ENCODE measurements around the gene CCDC92B. TPM values are rescaled to one million over a fixed set of nuclear protein-coding genes. Genes with fewer than 3 reads are reported as not detected.

The CCDC92B gene
- total RNA-seq, 1 experiment from 2014 or later: not detected

- DNase-seq (ENCODE audit: low spot score): no peak
These were observed 27.8 kb downstream of the CCDC92B start for GRCh38 chr17:2721603-2722002.

- no peak for DNase-seq (ENCODE audit: low spot score)
These were observed 29.6 kb downstream of the CCDC92B start for GRCh38 chr17:2719861-2720260.

- no peak for DNase-seq (ENCODE audit: low spot score)
These were observed 31.1 kb downstream of the CCDC92B start for GRCh38 chr17:2718150-2718938.

- DNase-seq (ENCODE audit: low spot score): no peak
These were observed 32.8 kb downstream of the CCDC92B start for GRCh38 chr17:2716649-2717048.

- DNase-seq (ENCODE audit: low spot score): no peak
These were observed 35.6 kb downstream of the CCDC92B start for GRCh38 chr17:2713881-2714280.

GRCh38 chr17:2712300-2713043 is 37.0 kb downstream of the CCDC92B start:
- no peak for DNase-seq (ENCODE audit: low spot score)

GRCh38 chr17:2711608-2712299 is 37.7 kb downstream of the CCDC92B start, which contains the start of gene CLUH:
Gene CLUH, minus strand, starts transcription at chr17:2711764. Its CDS starts 103 bp downstream, at chr17:2711661.
- DNase-seq (ENCODE audit: low spot score): peak; percentile 82

GRCh38 chr17:2710803-2711607 is 38.4 kb downstream of the CCDC92B start:
- DNase-seq (ENCODE audit: low spot score): no peak

- no peak for DNase-seq (ENCODE audit: low spot score)
These were observed 39.2 kb downstream of the CCDC92B start for GRCh38 chr17:2710071-2710802.

GRCh38 chr17:2709183-2709661 is 40.2 kb downstream of the CCDC92B start:
- no peak for DNase-seq (ENCODE audit: low spot score)

- no peak for DNase-seq (ENCODE audit: low spot score)
These were observed 40.8 kb downstream of the CCDC92B start for GRCh38 chr17:2708585-2709182.

GRCh38 chr17:2707721-2708584 is 41.5 kb downstream of the CCDC92B start:
- DNase-seq (ENCODE audit: low spot score): no peak

GRCh38 chr17:2706911-2707510 is 42.4 kb downstream of the CCDC92B start:
- DNase-seq (ENCODE audit: low spot score): no peak

GRCh38 chr17:2705888-2706795 is 43.3 kb downstream of the CCDC92B start:
- DNase-seq (ENCODE audit: low spot score): no peak

GRCh38 chr17:2705263-2705662 is 44.2 kb downstream of the CCDC92B start:
- DNase-seq (ENCODE audit: low spot score): no peak

- DNase-seq (ENCODE audit: low spot score): no peak
These were observed 44.6 kb downstream of the CCDC92B start for GRCh38 chr17:2704890-2705248.

- DNase-seq (ENCODE audit: low spot score): no peak
These were observed 45.2 kb downstream of the CCDC92B start for GRCh38 chr17:2704031-2704889.

All from H4 (cell line).